WTC11 (cell line): ENCODE results near the gene SYCP2L.

Experiments
- ATF1 ChIP-seq: sonication (generic); formaldehyde crosslinking; IDR thresholded peaks from 2 replicates; pipeline ENCODE4 v1.8.1; 2023; ENCODE audit warnings: mild to moderate bottlenecking, moderate library complexity, missing genetic modification reagents
- MYBL2 ChIP-seq: sonication (generic); formaldehyde crosslinking; IDR thresholded peaks from 2 replicates; pipeline ENCODE4 v1.8.1; 2023; ENCODE audit warnings: mild to moderate bottlenecking, moderate library complexity, missing genetic modification reagents
- NFYB ChIP-seq: sonication (generic); formaldehyde crosslinking; conservative IDR thresholded peaks from 2 replicates; pipeline ENCODE4 v1.8.0; 2022; ENCODE audit warnings: low read depth, missing genetic modification reagents
- SP1 ChIP-seq: sonication (generic); formaldehyde crosslinking; conservative IDR thresholded peaks from 2 replicates; pipeline ENCODE4 v1.8.1; 2022; ENCODE audit warnings: missing genetic modification reagents
- ZNF121 ChIP-seq: sonication (generic); formaldehyde crosslinking; IDR thresholded peaks from 2 replicates; pipeline ENCODE4 v1.8.0; 2023; ENCODE audit warnings: missing genetic modification reagents
- ZNF416 ChIP-seq: fragments of 250-450 bp; sonication (Bioruptor Pico); IDR thresholded peaks from 2 replicates; pipeline ENCODE4 v1.9.0; 2021; ENCODE audit warnings: mild to moderate bottlenecking, inconsistent platforms
- TF ChIP-seq, protein P1 (sequence below): fragments of 200-600 bp; IDR thresholded peaks from 2 replicates; pipeline ENCODE4 v1.8.0; 2022; ENCODE audit warnings: antibody characterized with exemption
- TF ChIP-seq, protein P2 (sequence below): sonication (generic); formaldehyde crosslinking; IDR thresholded peaks from 2 replicates; pipeline ENCODE4 v1.8.1; 2022; ENCODE audit warnings: missing genetic modification reagents, borderline replicate concordance
- TF ChIP-seq, protein P3 (sequence below): sonication (generic); formaldehyde crosslinking; IDR thresholded peaks from 2 replicates; pipeline ENCODE4 v1.8.0; 2022; ENCODE audit warnings: mild to moderate bottlenecking, missing genetic modification reagents
- TF ChIP-seq, protein P4 (sequence below): sonication (generic); formaldehyde crosslinking; IDR thresholded peaks from 2 replicates; pipeline ENCODE4 v1.8.1; 2022; ENCODE audit warnings: low read depth, mild to moderate bottlenecking, moderate library complexity, missing genetic modification reagents, borderline replicate concordance
- TF ChIP-seq, protein P5 (sequence below): sonication (generic); formaldehyde crosslinking; IDR thresholded peaks from 2 replicates; pipeline ENCODE4 v1.8.0; 2022; ENCODE audit warnings: mild to moderate bottlenecking, missing genetic modification reagents

DNA sequence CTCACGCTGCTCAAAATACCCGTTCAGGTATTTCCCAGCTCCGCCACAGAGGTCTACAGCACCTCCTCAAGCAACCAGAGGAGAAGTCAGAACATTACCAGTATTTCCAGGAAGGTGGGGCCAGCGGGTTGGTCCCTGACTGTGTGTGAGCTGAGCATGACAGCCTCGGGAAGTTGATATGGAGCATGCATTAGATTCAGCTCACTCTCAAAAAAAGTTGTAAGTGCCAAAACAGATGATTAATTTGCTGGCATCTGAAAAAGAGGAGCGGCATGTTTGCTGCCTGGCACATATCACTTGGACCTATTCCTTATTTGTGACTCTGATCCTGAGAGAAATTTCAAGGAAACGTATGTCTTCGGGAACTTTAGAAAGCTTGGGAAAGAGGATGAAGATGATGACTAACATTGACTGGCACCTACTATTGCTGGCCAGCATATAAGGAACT lies 125.0 kb downstream of the SYCP2L start:
- no peak for TF ChIP-seq ZNF416 (CRISPR knock-in tag)
- TF ChIP-seq, protein P1, sequence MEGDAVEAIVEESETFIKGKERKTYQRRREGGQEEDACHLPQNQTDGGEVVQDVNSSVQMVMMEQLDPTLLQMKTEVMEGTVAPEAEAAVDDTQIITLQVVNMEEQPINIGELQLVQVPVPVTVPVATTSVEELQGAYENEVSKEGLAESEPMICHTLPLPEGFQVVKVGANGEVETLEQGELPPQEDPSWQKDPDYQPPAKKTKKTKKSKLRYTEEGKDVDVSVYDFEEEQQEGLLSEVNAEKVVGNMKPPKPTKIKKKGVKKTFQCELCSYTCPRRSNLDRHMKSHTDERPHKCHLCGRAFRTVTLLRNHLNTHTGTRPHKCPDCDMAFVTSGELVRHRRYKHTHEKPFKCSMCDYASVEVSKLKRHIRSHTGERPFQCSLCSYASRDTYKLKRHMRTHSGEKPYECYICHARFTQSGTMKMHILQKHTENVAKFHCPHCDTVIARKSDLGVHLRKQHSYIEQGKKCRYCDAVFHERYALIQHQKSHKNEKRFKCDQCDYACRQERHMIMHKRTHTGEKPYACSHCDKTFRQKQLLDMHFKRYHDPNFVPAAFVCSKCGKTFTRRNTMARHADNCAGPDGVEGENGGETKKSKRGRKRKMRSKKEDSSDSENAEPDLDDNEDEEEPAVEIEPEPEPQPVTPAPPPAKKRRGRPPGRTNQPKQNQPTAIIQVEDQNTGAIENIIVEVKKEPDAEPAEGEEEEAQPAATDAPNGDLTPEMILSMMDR: no peak
- no peak for TF ChIP-seq NFYB (CRISPR knock-in tag)
- TF ChIP-seq, protein P2, sequence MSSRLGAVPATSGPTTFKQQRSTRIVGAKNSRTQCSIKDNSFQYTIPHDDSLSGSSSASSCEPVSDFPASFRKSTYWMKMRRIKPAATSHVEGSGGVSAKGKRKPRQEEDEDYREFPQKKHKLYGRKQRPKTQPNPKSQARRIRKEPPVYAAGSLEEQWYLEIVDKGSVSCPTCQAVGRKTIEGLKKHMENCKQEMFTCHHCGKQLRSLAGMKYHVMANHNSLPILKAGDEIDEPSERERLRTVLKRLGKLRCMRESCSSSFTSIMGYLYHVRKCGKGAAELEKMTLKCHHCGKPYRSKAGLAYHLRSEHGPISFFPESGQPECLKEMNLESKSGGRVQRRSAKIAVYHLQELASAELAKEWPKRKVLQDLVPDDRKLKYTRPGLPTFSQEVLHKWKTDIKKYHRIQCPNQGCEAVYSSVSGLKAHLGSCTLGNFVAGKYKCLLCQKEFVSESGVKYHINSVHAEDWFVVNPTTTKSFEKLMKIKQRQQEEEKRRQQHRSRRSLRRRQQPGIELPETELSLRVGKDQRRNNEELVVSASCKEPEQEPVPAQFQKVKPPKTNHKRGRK: no peak
- TF ChIP-seq, protein P3, sequence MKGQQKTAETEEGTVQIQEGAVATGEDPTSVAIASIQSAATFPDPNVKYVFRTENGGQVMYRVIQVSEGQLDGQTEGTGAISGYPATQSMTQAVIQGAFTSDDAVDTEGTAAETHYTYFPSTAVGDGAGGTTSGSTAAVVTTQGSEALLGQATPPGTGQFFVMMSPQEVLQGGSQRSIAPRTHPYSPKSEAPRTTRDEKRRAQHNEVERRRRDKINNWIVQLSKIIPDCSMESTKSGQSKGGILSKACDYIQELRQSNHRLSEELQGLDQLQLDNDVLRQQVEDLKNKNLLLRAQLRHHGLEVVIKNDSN (CRISPR knock-in tag): no peak
- no peak for TF ChIP-seq MYBL2 (CRISPR knock-in tag)
- no peak for TF ChIP-seq SP1 (CRISPR knock-in tag)
- TF ChIP-seq ZNF121 (CRISPR knock-in tag): no peak
- TF ChIP-seq, protein P4, sequence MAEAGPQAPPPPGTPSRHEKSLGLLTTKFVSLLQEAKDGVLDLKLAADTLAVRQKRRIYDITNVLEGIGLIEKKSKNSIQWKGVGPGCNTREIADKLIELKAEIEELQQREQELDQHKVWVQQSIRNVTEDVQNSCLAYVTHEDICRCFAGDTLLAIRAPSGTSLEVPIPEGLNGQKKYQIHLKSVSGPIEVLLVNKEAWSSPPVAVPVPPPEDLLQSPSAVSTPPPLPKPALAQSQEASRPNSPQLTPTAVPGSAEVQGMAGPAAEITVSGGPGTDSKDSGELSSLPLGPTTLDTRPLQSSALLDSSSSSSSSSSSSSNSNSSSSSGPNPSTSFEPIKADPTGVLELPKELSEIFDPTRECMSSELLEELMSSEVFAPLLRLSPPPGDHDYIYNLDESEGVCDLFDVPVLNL: no peak
- TF ChIP-seq, protein P5, sequence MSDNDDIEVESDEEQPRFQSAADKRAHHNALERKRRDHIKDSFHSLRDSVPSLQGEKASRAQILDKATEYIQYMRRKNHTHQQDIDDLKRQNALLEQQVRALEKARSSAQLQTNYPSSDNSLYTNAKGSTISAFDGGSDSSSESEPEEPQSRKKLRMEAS: no peak
- TF ChIP-seq ATF1 (CRISPR knock-in tag): no peak
